Endothelial cell (in vitro differentiated cells): Measurements from ENCODE around the gene PRSS50. TPM values are rescaled to one million over a fixed set of nuclear protein-coding genes. Genes with fewer than 3 reads are reported as not detected.
"Not testable (repeated sequence)": the region's sequence is repeated elsewhere in the genome, so short reads cannot be mapped to it uniquely, and the experiment has no call there.

Source experiments
- DNase-seq: peaks from one replicate; pipeline ENCODE4 v3.0.0; 2021; ENCODE audit warnings: low spot score
- H3K27ac Mint-ChIP-seq: one replicate; pipeline ENCODE4 v1.8.0; 2021; ENCODE audit warnings: mixed read lengths, inconsistent platforms; ENCODE audit not compliant: unreplicated experiment
- H3K27me3 Mint-ChIP-seq: one replicate; pipeline ENCODE4 v1.8.0; 2021; ENCODE audit warnings: mild to moderate bottlenecking, moderate library complexity, mixed read lengths, inconsistent platforms; ENCODE audit not compliant: unreplicated experiment
- H3K36me3 Mint-ChIP-seq: one replicate; pipeline ENCODE4 v1.8.0; 2021; ENCODE audit warnings: mild to moderate bottlenecking, low read depth, mixed read lengths, inconsistent platforms; ENCODE audit not compliant: unreplicated experiment
- H3K4me1 Mint-ChIP-seq: one replicate; pipeline ENCODE4 v1.8.0; 2021; ENCODE audit warnings: mild to moderate bottlenecking, mixed read lengths, inconsistent platforms; ENCODE audit not compliant: unreplicated experiment
- H3K4me3 Mint-ChIP-seq: one replicate; pipeline ENCODE4 v1.8.0; 2021; ENCODE audit warnings: mild to moderate bottlenecking, mixed read lengths, inconsistent platforms; ENCODE audit not compliant: unreplicated experiment
- H3K9me3 Mint-ChIP-seq: one replicate; pipeline ENCODE4 v1.8.0; 2021; ENCODE audit warnings: mixed read lengths, inconsistent platforms; ENCODE audit not compliant: unreplicated experiment
- CTCF ChIP-seq: fragments of 200-600 bp; sonication (generic); IDR thresholded peaks from one replicate; pipeline ENCODE4 v1.5.0; 2021; ENCODE audit warnings: antibody characterized with exemption; ENCODE audit not compliant: unreplicated experiment
- total RNA-seq: library from RNA; stranded (reverse); fragmentation: NEBNext Ultra II Directional; extraction: Animal tissue kit (Norgen Biotek cat#: 25700); gene quantifications from one replicate; pipeline ENCODE4 v1.2.1, GENCODE V29; 2021; ENCODE audit not compliant: unreplicated experiment

Gene PRSS50
- total RNA-seq, 1 donor from 2014 or later = 0.38 TPM

- peaks cover 4% of the 10 kb centered on the region for H3K27me3 Mint-ChIP-seq
- H3K27ac Mint-ChIP-seq = no peak overlapping the region
- no peak for DNase-seq
- no peak for TF ChIP-seq CTCF
- H3K4me3 Mint-ChIP-seq = no peak overlapping the region
- H3K36me3 Mint-ChIP-seq = no peaks in the 10 kb centered on the region
- H3K4me1 Mint-ChIP-seq = no peaks in the 10 kb centered on the region
- H3K9me3 Mint-ChIP-seq = no peaks in the 10 kb centered on the region
Observed at GRCh38 chr3:46746711-46747110, 29.0 kb upstream of the PRSS50 start.

GRCh38 chr3:46742992-46743585 is 25.4 kb upstream of the PRSS50 start:
- Mint-ChIP-seq H3K27me3 (peaks cover 3% of the 10 kb centered on the region), H3K4me3 (no peak overlapping the region), H3K36me3 (no peaks in the 10 kb centered on the region), H3K27ac (no peak overlapping the region), H3K4me1 (no peaks in the 10 kb centered on the region), H3K9me3 (no peaks in the 10 kb centered on the region)
- no peak for DNase-seq
- TF ChIP-seq CTCF = no peak

GRCh38 chr3:46739565-46739964 is 21.9 kb upstream of the PRSS50 start:
- not testable (repeated sequence) for H3K27me3 Mint-ChIP-seq, H3K4me1 Mint-ChIP-seq, H3K9me3 Mint-ChIP-seq, DNase-seq, H3K4me3 Mint-ChIP-seq, H3K27ac Mint-ChIP-seq, H3K36me3 Mint-ChIP-seq

- no peak for TF ChIP-seq CTCF
- H3K27ac Mint-ChIP-seq = no peak overlapping the region
- no peak for DNase-seq
Observed at GRCh38 chr3:46737329-46737731, 19.7 kb upstream of the PRSS50 start.

GRCh38 chr3:46736006-46736872 is 18.6 kb upstream of the PRSS50 start:
- no peaks in the 10 kb centered on the region for H3K9me3 Mint-ChIP-seq
- H3K4me3 Mint-ChIP-seq = no peak overlapping the region
- H3K27ac Mint-ChIP-seq = no peak overlapping the region
- TF ChIP-seq CTCF = no peak
- no peaks in the 10 kb centered on the region for H3K27me3 Mint-ChIP-seq
- no peaks in the 10 kb centered on the region for H3K36me3 Mint-ChIP-seq
- DNase-seq = no peak
- H3K4me1 Mint-ChIP-seq = no peaks in the 10 kb centered on the region

More at GRCh38 chr3:46737329-46737731, 19.7 kb upstream of the PRSS50 start:
- no peak overlapping the region for H3K4me3 Mint-ChIP-seq
- H3K4me1 Mint-ChIP-seq = no peaks in the 10 kb centered on the region
- no peaks in the 10 kb centered on the region for H3K9me3 Mint-ChIP-seq
- H3K36me3 Mint-ChIP-seq = no peaks in the 10 kb centered on the region
- H3K27me3 Mint-ChIP-seq = peaks cover 3% of the 10 kb centered on the region
